Ecto neural progenitor cell (in vitro differentiated cells): ENCODE measurements around the gene LRRC70.
"Not testable (repeated sequence)": the region's sequence is repeated elsewhere in the genome, so short reads cannot be mapped to it uniquely, and the experiment has no call there.

Experiments
- DNase-seq: peaks from one replicate; pipeline ENCODE4 v3.0.0-alpha.2; 2018; ENCODE audit warnings: low spot score

The LRRC70 gene

DNA sequence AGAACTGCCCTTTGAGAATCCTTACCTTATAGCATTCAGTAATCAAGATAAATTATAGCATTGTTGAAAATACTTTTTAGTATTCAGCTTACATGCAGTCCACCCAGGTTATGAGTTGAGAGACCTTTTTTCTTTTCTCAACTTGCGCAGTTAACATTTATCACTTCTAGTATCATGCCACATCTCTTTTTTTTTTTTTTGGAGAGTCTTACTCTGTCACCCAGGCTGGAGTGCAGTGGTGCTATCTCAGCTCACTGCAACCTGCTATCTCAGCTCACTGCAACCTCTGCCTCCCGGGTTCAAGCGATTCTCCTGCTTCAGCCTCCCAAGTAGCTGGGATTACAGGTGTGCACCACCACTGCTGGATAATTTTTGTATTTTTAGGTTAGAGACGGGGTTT lies 29.0 kb downstream of the LRRC70 start:
- no peak for DNase-seq

- no peak for DNase-seq
Observed at GRCh38 chr5:62608529-62609511, 30.2 kb downstream of the LRRC70 start.

- no peak for DNase-seq
Observed at GRCh38 chr5:62614355-62614754, 35.7 kb downstream of the LRRC70 start.

DNA sequence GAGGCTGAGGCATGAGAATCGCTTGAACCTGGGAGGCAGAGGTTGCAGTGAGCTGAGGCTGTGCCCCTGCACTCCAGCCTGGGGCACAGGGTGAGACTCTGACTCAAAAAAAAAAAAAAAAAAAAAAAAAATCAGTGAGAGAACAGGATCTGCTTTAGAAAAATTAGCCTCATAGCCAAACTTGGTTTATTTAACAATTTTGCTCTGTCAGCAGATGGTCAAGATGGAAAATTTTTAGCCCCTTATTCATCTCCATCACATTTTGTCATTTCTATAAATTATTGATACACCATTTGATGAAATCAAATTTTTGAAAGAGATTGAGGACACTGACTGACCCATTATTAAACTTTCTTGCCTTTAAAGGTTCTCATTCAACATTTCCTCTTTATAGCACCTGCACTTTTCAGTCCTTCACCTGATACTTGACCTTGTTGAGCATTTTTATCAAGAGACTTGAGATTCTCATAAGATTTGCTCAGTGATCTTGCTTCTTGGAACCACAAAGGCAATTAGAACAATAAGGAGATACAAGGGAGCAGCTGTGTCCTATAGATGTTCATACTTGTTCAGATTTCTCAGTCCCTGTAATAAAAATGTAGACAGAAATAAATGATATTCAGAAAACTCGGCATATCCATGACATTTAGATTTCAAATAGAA lies 38.1 kb downstream of the LRRC70 start:
- no peak for DNase-seq

- no peak for DNase-seq
Observed at GRCh38 chr5:62617943-62618342, 39.3 kb downstream of the LRRC70 start.

DNA sequence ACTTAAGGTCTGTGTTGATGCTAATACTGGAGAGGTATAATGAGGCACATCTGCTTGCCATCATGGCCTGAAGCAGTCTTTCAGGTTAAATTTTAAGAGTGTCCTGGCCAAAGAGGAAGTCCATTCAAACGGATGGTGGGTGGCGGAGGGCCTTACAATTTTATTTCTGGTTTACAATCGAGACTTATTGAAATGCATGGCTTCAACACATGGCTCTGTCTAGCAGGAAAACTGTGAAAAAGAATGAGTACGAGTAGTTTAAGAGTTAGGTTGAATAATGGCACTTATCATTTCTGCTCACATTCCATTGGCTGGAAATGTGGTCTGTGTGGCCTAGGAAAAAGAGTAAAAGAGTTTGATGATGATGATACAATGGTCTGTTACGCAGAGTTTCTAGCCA lies 42.1 kb downstream of the LRRC70 start:
- DNase-seq: no peak

GRCh38 chr5:62621280-62621679 lies 42.7 kb downstream of the LRRC70 start:
- peak; percentile 75 for DNase-seq

DNA sequence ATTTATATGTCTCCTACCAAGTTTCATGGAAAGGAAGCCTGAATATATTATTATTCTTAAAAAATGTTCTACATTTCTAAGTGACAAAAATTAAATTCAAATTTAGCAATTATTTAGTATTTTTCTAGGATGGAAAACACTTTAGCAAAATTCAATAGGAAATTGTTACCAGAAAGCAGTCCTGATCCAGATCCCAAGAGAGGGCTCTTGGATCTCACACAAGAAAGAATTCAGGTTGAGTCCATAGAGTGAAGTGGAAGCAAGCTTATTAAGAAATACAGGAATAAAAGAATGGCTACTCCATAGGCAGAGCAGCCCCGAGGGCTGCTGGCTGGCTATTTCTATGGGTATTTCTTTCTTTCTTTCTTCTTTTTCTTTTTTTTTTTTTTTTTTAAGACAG lies 44.7 kb downstream of the LRRC70 start:
- no peak for DNase-seq

- DNase-seq: not testable (repeated sequence)
Observed at GRCh38 chr5:62624436-62624835, 45.8 kb downstream of the LRRC70 start.

DNA sequence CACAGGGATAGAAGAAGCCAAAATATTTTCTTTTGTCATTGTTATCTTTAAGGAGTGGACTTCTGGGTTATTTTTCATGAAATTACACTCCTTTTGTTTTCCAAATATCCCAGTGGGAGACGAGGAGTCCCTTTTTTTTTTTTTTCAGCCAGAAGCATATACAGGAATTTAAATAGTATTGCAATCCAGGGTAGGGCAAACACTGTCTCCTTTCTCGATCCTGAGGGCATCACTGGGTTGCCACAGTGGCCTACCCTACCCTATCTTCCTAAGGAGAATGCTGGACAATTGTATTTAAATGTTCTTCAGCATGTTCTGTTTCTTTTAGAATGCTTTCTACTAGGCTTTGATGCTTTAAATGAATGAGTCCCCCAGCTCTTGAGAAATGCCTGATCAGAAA lies 47.9 kb downstream of the LRRC70 start:
- no peak for DNase-seq

- DNase-seq: no peak
Observed at GRCh38 chr5:62627121-62627520, 48.5 kb downstream of the LRRC70 start.

DNA sequence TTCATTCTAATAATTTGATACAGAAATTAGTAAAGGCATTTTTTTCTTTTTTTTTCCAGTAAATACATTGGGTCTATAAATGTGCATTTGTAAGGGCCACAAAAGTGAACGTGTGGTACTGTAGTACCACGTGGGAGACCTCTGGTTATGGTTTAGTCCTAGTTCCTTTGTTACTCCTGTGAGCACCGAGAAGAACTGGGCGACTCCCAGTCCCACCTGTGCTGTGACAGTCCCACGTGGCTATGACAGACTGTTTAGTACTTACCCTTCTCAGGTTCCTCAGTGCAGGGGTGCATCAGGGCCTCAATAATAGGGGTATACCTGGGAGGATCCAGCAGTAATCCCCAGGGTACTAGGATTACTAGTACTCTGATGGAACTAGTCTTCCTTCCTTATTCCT lies 49.3 kb downstream of the LRRC70 start:
- no peak for DNase-seq
